ENCODE results near the gene EPN2.

Gene EPN2

DNA sequence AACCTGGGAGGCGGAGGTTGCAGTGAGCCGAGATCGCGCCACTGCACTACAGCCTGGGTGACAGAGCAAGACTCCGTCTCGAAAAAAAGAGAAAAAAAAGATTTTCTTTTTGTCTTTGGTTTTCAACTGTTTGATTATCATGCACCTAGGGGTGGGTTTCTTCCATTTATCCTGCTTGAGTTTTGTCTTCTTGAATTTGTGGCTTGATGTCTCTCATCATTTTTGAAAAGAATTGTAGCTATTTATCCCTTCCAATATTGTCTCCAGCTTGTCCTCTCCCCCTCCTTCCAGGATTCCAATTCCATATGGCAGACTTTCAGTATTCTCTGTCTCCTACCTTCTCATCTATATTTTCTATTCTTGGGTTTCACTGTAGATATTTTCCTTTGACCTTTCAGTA, 117.6 kb downstream of the EPN2 start:
- TF ChIP-seq, protein P1, sequence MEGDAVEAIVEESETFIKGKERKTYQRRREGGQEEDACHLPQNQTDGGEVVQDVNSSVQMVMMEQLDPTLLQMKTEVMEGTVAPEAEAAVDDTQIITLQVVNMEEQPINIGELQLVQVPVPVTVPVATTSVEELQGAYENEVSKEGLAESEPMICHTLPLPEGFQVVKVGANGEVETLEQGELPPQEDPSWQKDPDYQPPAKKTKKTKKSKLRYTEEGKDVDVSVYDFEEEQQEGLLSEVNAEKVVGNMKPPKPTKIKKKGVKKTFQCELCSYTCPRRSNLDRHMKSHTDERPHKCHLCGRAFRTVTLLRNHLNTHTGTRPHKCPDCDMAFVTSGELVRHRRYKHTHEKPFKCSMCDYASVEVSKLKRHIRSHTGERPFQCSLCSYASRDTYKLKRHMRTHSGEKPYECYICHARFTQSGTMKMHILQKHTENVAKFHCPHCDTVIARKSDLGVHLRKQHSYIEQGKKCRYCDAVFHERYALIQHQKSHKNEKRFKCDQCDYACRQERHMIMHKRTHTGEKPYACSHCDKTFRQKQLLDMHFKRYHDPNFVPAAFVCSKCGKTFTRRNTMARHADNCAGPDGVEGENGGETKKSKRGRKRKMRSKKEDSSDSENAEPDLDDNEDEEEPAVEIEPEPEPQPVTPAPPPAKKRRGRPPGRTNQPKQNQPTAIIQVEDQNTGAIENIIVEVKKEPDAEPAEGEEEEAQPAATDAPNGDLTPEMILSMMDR (IDR thresholded peaks at IDR 0.05; ENCODE audit: borderline replicate concordance, insufficient read depth, low read depth, low read length), result no peak
- H3K4me3 ChIP-seq (ENCODE audit: low read depth, low read length), result no peak overlapping the region

DNA sequence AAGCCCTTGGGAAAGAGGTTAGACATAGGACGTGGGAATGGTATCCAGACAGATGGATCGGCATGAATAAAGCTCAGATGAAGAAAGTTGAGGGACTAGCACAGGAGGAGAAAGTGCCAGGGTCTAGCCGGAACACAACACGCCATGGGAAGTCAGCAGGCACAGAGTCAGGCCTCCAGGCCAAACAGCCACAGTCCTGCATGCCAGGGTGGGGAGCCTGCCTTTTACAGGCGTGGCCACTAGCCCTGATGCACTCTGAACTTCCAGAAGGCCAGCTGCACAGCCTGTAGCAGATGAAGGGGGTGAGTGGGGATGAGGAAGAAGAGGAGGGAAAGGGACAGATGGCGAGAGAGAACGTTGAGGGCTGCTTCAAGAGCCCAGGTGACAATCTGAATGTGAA, 120.2 kb downstream of the EPN2 start:
- TF ChIP-seq, protein P1 (IDR thresholded peaks at IDR 0.05; ENCODE audit: borderline replicate concordance, insufficient read depth, low read depth, low read length), result no peak
- no peak overlapping the region for H3K4me3 ChIP-seq (ENCODE audit: low read depth, low read length)

DNA sequence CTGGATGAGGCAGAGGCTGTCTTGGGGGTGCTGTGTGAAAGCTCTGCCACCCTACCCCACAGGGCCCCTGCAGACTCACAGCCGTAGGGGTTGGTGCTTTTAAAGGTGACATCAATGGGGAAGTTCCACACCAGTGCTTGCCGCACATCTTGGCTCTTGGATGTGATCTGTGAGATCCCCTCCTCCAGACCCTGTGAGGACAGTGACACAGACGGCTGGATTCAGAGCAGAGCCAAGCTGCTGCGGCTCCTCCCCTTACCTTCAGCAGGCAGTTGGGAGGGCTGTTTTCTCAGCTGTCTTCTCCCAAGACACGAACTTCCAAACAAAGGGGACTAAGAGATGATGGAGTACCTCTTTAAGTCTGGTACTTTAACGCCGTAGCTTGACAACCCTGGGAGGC, 120.6 kb downstream of the EPN2 start:
- H3K4me3 ChIP-seq (ENCODE audit: low read depth, low read length), result no peak overlapping the region
- TF ChIP-seq, protein P1 (IDR thresholded peaks at IDR 0.05; ENCODE audit: borderline replicate concordance, insufficient read depth, low read depth, low read length), result no peak

DNA sequence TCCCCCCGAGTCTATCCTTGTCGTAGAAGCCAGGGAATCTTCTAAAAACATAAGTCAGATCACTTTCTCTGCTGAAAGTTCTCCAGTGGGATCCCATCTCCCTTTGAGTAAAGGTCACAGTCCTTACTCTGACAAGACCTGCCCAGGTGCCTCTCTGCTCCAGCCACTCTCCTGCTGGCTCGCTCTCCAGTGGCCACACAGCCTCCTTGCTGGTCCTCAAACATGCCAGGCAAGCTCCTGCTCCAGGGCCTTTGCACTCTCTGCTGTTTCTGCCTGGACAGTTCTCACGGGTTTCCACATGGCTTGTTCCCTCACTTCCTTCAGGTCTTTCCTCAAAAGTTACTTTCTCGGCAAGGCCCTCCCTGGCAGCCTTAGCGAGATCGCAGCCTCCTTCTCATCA, 122.0 kb downstream of the EPN2 start:
- TF ChIP-seq, protein P1 (IDR thresholded peaks at IDR 0.05; ENCODE audit: borderline replicate concordance, insufficient read depth, low read depth, low read length), result no peak

DNA sequence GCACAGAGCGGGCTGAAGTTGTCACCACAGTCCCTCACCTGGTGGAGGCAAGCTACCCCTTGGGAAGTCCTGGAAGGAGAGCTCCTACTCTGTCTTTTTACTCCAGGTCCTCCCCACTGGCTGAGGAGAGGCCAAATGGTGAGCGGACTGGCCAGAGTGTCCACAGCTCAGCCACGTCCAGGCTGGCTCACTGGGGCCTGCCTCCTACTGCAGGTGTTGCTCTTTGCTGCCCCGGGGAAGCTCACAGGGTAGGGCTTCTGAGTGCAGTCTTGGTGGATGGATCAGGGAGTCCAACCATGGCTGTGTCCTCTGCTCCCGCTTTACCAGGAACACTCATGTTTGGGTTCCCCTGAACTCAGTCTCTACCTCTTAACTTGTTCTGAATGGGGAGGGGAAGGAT, 122.7 kb downstream of the EPN2 start:
- TF ChIP-seq, protein P1 (IDR thresholded peaks at IDR 0.05; ENCODE audit: borderline replicate concordance, insufficient read depth, low read depth, low read length), result no peak
- no peak overlapping the region for H3K4me3 ChIP-seq (ENCODE audit: low read depth, low read length)

More for the DNA sequence above, 122.0 kb downstream of the EPN2 start:
- H3K4me3 ChIP-seq (ENCODE audit: low read depth, low read length), result no peak overlapping the region

DNA sequence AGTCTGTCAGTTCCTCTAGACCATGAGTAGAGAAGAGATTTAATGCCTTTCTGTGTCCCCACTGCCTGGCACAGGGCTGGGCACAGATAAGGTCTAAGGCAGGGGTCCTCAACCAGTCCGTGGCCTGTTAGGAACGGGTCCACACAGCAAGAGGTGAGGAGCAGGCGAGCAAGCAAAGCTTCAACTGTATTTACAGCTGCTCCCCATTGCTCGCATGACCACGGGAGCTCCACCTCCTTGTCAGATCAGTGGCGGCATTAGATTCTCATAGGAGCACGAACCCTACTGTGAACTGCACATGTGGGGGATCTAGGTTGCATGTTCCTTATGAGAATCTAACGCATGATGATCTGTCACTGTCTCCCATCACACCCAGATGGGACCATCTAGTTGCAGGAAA, 123.6 kb downstream of the EPN2 start:
- TF ChIP-seq, protein P1 (IDR thresholded peaks at IDR 0.05; ENCODE audit: borderline replicate concordance, insufficient read depth, low read depth, low read length), result no peak
- no peak overlapping the region for H3K4me3 ChIP-seq (ENCODE audit: low read depth, low read length)

DNA sequence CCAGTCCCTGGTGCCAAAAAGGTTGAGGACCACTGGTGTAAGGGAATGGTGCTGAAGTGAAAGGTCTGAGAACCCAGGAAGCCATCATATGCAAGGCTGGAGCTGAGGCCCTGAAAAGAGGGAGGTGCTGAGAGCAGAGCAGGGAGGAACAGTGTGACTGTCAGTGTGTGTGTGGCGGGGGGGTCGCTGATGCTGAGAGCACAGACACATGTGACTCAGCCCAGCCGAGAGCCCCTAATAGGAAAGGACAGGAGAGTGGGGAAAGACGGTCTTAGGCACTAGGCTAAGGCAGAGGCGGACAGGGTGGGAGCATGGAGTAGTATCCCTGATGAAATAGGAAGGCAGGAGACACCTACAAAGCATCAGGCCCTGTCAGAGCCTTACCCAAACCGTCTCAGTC, 124.2 kb downstream of the EPN2 start:
- TF ChIP-seq, protein P1 (IDR thresholded peaks at IDR 0.05; ENCODE audit: borderline replicate concordance, insufficient read depth, low read depth, low read length), result no peak
- no peak overlapping the region for H3K4me3 ChIP-seq (ENCODE audit: low read depth, low read length)
